WTC11 (cell line): ENCODE measurements around the gene PITPNM1. TPM values are rescaled to one million over a fixed set of nuclear protein-coding genes. Genes with fewer than 3 reads are reported as not detected.
A peak's percentile ranks its signal among the peaks of the same experiment; 100 is the strongest.

ENCODE experiments used
- ATAC-seq: fragments of 200-7000 bp; cut with Tn5 transposase; 2 replicates; pipeline ENCODE4 v1.10.0; 2021; ENCODE audit warnings: mild to moderate bottlenecking, moderate library complexity
- CTCF ChIA-PET: fragments of 300-600 bp; sonication (Branson Sonifier 250); formaldehyde crosslinking; loops from one replicate; lab custom pipeline; 2021; ENCODE audit warnings: antibody characterized with exemption; lab: Charles Lee
- POLR2A ChIA-PET: fragments of 350-600 bp; sonication (Branson Sonifier 250); formaldehyde crosslinking; loops from one replicate; lab custom pipeline; 2021; ENCODE audit warnings: antibody characterized with exemption; lab: Charles Lee
- DNase-seq: peaks from one replicate; pipeline ENCODE4 v3.0.0; 2021; ENCODE audit warnings: low spot score
- H3K27ac Mint-ChIP-seq: 2 replicates; pipeline ENCODE4 v1.8.0; 2021; ENCODE audit warnings: mixed read lengths
- H3K27me3 Mint-ChIP-seq: 2 replicates; pipeline ENCODE4 v1.8.0; 2021; ENCODE audit warnings: low read depth, mild to moderate bottlenecking, moderate library complexity, mixed read lengths
- H3K36me3 Mint-ChIP-seq: 2 replicates; pipeline ENCODE4 v1.8.0; 2021; ENCODE audit warnings: mixed read lengths
- H3K4me1 Mint-ChIP-seq: 2 replicates; pipeline ENCODE4 v1.8.0; 2022; ENCODE audit warnings: mixed read lengths
- H3K4me3 Mint-ChIP-seq: 2 replicates; pipeline ENCODE4 v1.8.0; 2021; ENCODE audit warnings: mild to moderate bottlenecking, moderate library complexity, mixed read lengths
- H3K9me3 Mint-ChIP-seq: 2 replicates; pipeline ENCODE4 v1.8.0; 2021; ENCODE audit warnings: mixed read lengths
- CBFB ChIP-seq: sonication (generic); formaldehyde crosslinking; IDR thresholded peaks from 2 replicates; pipeline ENCODE4 v1.8.1; 2022; ENCODE audit warnings: mild to moderate bottlenecking, low read depth, missing genetic modification reagents
- CREM ChIP-seq: sonication (generic); formaldehyde crosslinking; IDR thresholded peaks from 2 replicates; pipeline ENCODE4 v1.8.1; 2022; ENCODE audit warnings: mild to moderate bottlenecking, missing genetic modification reagents, moderate library complexity
- EMX1 ChIP-seq: fragments of 250-450 bp; sonication (Bioruptor Pico); IDR thresholded peaks from 2 replicates; pipeline ENCODE4 v1.8.0; 2021; ENCODE audit warnings: mild to moderate bottlenecking
- FOXK1 ChIP-seq: sonication (generic); formaldehyde crosslinking; IDR thresholded peaks from 2 replicates; pipeline ENCODE4 v1.8.0; 2022; ENCODE audit warnings: mild to moderate bottlenecking, moderate library complexity, missing genetic modification reagents
- IRF2 ChIP-seq: sonication (generic); formaldehyde crosslinking; IDR thresholded peaks from 2 replicates; pipeline ENCODE4 v1.8.0; 2022; ENCODE audit warnings: low read depth, missing genetic modification reagents, borderline replicate concordance
- NR3C1 ChIP-seq: sonication (generic); formaldehyde crosslinking; conservative IDR thresholded peaks from 2 replicates; pipeline ENCODE4 v1.8.1; 2023; ENCODE audit warnings: low read depth, mild to moderate bottlenecking, missing genetic modification reagents
- OVOL2 ChIP-seq: fragments of 250-450 bp; sonication (Bioruptor Pico); IDR thresholded peaks from 2 replicates; pipeline ENCODE4 v1.9.0; 2021; ENCODE audit warnings: mild to moderate bottlenecking, borderline replicate concordance
- RORB ChIP-seq: fragments of 250-450 bp; sonication (Bioruptor Pico); IDR thresholded peaks from 2 replicates; pipeline ENCODE4 v1.9.0; 2021; ENCODE audit warnings: mild to moderate bottlenecking
- SP1 ChIP-seq: sonication (generic); formaldehyde crosslinking; conservative IDR thresholded peaks from 2 replicates; pipeline ENCODE4 v1.8.1; 2022; ENCODE audit warnings: missing genetic modification reagents
- TEAD4 ChIP-seq: sonication (generic); formaldehyde crosslinking; IDR thresholded peaks from 2 replicates; pipeline ENCODE4 v1.8.0; 2022; ENCODE audit warnings: mild to moderate bottlenecking, missing genetic modification reagents
- ZNF396 ChIP-seq: fragments of 250-450 bp; sonication (Bioruptor Pico); IDR thresholded peaks from 2 replicates; pipeline ENCODE4 v1.8.0; 2021; ENCODE audit warnings: mild to moderate bottlenecking, moderate library complexity, borderline replicate concordance
- ZNF671 ChIP-seq: fragments of 250-450 bp; sonication (Bioruptor Pico); IDR thresholded peaks from 2 replicates; pipeline ENCODE4 v1.8.0; 2021; ENCODE audit warnings: mild to moderate bottlenecking
- total RNA-seq: library from RNA; stranded (reverse); gene quantifications from 3 replicates; pipeline ENCODE4 v1.2.3, GENCODE V29; 2021
- TF ChIP-seq, protein P1 (sequence below): sonication (generic); formaldehyde crosslinking; IDR thresholded peaks from 2 replicates; pipeline ENCODE4 v1.8.1; 2022; ENCODE audit warnings: low read depth, missing genetic modification reagents, borderline replicate concordance
- TF ChIP-seq, protein P2 (sequence below): fragments of 200-600 bp; IDR thresholded peaks from 2 replicates; pipeline ENCODE4 v1.8.0; 2022; ENCODE audit warnings: antibody characterized with exemption
- TF ChIP-seq, protein P3 (sequence below): sonication (generic); formaldehyde crosslinking; IDR thresholded peaks from 2 replicates; pipeline ENCODE4 v1.8.1; 2023; ENCODE audit warnings: mild to moderate bottlenecking, missing genetic modification reagents
- TF ChIP-seq, protein P4 (sequence below): sonication (generic); formaldehyde crosslinking; IDR thresholded peaks from 2 replicates; pipeline ENCODE4 v1.8.0; 2022; ENCODE audit warnings: mild to moderate bottlenecking, missing genetic modification reagents
- TF ChIP-seq, protein P5 (sequence below): sonication (generic); formaldehyde crosslinking; IDR thresholded peaks from 2 replicates; pipeline ENCODE4 v1.8.1; 2023; ENCODE audit warnings: mild to moderate bottlenecking, missing genetic modification reagents, moderate library complexity
- TF ChIP-seq, protein P6 (sequence below): sonication (generic); formaldehyde crosslinking; IDR thresholded peaks from 2 replicates; pipeline ENCODE4 v1.8.0; 2023; ENCODE audit warnings: mild to moderate bottlenecking, missing genetic modification reagents
- TF ChIP-seq, protein P7 (sequence below): sonication (generic); formaldehyde crosslinking; IDR thresholded peaks from 2 replicates; pipeline ENCODE4 v1.8.0; 2022; ENCODE audit warnings: mild to moderate bottlenecking, missing genetic modification reagents
- TF ChIP-seq, protein P8 (sequence below): sonication (generic); formaldehyde crosslinking; IDR thresholded peaks from 2 replicates; pipeline ENCODE4 v1.8.1; 2022; ENCODE audit warnings: missing genetic modification reagents, borderline replicate concordance

PITPNM1 gene
- total RNA-seq, 1 experiment from 2014 or later, result 55.4 TPM

DNA sequence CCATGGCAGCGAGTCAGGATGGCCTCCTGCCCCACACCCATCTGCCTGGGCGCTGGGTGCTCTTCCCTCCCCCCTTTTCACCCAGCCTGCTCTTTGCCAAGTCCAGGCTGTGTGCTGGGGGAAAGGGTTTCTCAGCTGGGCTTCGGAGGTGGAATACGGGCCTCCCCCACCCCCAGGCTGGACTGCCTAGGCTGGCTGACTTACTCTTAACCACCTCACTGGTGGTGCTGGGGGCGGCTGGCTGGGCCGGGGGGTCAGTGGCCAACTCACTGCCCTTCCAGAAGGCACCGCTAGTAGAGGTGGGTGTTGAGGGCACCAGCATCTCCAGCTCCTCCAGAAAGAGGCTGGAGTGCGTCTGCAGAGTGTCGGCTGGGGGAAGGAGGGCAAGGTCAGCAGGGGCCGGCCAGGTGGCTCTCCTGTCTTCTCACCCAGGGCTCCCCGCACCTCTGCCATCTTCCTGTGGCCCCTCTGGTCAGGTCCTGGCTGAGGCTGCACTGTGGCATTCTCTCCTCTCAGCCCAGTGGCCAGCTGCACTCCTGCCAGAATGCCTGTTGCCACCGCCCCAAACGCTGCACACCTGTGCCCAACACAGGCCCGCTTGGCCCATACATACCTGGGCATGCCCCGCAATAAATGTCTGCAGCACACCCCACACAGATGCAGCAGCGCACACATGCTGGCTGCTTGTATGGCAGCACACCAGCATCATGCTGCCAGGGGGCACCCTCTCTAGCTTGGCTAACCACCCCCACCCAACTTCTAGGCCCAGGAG is 9.7 kb downstream of the PITPNM1 start (continued):
- TF ChIP-seq, protein P1, sequence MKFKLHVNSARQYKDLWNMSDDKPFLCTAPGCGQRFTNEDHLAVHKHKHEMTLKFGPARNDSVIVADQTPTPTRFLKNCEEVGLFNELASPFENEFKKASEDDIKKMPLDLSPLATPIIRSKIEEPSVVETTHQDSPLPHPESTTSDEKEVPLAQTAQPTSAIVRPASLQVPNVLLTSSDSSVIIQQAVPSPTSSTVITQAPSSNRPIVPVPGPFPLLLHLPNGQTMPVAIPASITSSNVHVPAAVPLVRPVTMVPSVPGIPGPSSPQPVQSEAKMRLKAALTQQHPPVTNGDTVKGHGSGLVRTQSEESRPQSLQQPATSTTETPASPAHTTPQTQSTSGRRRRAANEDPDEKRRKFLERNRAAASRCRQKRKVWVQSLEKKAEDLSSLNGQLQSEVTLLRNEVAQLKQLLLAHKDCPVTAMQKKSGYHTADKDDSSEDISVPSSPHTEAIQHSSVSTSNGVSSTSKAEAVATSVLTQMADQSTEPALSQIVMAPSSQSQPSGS (CRISPR knock-in tag), result no peak
- no peak for TF ChIP-seq ZNF671 (CRISPR knock-in tag)
- TF ChIP-seq, protein P2, sequence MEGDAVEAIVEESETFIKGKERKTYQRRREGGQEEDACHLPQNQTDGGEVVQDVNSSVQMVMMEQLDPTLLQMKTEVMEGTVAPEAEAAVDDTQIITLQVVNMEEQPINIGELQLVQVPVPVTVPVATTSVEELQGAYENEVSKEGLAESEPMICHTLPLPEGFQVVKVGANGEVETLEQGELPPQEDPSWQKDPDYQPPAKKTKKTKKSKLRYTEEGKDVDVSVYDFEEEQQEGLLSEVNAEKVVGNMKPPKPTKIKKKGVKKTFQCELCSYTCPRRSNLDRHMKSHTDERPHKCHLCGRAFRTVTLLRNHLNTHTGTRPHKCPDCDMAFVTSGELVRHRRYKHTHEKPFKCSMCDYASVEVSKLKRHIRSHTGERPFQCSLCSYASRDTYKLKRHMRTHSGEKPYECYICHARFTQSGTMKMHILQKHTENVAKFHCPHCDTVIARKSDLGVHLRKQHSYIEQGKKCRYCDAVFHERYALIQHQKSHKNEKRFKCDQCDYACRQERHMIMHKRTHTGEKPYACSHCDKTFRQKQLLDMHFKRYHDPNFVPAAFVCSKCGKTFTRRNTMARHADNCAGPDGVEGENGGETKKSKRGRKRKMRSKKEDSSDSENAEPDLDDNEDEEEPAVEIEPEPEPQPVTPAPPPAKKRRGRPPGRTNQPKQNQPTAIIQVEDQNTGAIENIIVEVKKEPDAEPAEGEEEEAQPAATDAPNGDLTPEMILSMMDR, result no peak
- no peak for TF ChIP-seq EMX1 (CRISPR knock-in tag)
- TF ChIP-seq, protein P3, sequence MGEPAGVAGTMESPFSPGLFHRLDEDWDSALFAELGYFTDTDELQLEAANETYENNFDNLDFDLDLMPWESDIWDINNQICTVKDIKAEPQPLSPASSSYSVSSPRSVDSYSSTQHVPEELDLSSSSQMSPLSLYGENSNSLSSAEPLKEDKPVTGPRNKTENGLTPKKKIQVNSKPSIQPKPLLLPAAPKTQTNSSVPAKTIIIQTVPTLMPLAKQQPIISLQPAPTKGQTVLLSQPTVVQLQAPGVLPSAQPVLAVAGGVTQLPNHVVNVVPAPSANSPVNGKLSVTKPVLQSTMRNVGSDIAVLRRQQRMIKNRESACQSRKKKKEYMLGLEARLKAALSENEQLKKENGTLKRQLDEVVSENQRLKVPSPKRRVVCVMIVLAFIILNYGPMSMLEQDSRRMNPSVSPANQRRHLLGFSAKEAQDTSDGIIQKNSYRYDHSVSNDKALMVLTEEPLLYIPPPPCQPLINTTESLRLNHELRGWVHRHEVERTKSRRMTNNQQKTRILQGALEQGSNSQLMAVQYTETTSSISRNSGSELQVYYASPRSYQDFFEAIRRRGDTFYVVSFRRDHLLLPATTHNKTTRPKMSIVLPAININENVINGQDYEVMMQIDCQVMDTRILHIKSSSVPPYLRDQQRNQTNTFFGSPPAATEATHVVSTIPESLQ (CRISPR knock-in tag), result no peak
- TF ChIP-seq CBFB (CRISPR knock-in tag), result no peak
- no peak for TF ChIP-seq SP1 (CRISPR knock-in tag)
- TF ChIP-seq, all 79 proteins: peak for 0

DNA sequence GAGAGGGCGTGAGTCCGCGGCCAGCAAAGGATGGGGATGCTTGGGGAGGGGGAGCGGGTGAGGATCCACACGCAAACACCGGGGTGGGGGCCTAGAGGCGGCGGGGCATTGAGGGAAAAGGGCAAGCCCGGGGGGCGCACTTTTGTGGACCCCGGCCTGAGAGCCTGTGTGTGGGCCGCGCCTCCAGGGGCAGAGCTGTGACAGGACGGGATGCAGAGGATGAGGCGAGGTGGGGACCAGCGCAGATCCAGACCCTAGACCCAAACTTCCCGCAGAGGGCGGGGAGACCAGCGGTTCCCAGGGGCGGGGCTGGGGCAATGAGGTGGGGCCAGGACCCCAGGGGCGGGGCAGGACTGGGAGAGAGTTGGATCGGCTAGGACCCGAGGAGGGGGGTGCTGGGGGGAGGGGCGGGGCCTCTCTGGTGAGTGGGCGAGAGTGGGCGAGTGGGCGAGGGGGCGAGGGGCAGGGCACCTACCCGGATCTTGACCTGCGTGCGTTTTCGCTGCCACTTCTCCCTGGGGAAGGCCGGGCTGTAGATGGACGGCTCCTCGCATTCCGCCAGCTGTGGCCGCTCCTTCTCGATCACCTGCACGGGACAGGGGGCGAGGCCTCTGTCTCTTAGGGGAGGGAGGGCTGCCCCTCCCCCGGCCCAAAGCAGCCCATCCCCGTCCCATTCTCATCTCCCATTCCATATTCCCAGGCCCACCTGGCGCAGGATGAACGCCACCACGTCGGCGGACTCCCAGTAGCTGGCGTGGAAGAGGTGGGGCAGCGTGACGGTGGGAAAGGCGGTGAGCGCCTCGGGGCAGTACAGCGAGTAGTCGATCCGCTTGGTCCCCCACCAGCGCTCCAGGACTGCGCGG is 10.6 kb downstream of the PITPNM1 start:
- Mint-ChIP-seq H3K9me3 (no peaks in the 10 kb centered on the region), H3K27me3 (no peaks in the 10 kb centered on the region), H3K27ac (no peak overlapping the region), H3K4me3 (no peak overlapping the region), H3K4me1 (no peaks in the 10 kb centered on the region), H3K36me3 (0 out of 2 replicates have a peak, but pooled peaks cover 3% of the 10 kb centered on the region)
- ATAC-seq (peak; percentile 42), DNase-seq (peak; percentile 45)
- no peak for TF ChIP-seq ZNF396 (CRISPR knock-in tag)
- TF ChIP-seq, protein P4, sequence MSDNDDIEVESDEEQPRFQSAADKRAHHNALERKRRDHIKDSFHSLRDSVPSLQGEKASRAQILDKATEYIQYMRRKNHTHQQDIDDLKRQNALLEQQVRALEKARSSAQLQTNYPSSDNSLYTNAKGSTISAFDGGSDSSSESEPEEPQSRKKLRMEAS (CRISPR knock-in tag), result no peak
- TF ChIP-seq NR3C1, result no peak
- TF ChIP-seq CREM (CRISPR knock-in tag), result no peak
- no peak for TF ChIP-seq TEAD4 (CRISPR knock-in tag)
- TF ChIP-seq RORB, result no peak
- TF ChIP-seq FOXK1 (CRISPR knock-in tag), result no peak
- TF ChIP-seq, protein P5, sequence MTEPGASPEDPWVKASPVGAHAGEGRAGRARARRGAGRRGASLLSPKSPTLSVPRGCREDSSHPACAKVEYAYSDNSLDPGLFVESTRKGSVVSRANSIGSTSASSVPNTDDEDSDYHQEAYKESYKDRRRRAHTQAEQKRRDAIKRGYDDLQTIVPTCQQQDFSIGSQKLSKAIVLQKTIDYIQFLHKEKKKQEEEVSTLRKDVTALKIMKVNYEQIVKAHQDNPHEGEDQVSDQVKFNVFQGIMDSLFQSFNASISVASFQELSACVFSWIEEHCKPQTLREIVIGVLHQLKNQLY (CRISPR knock-in tag), result no peak
- TF ChIP-seq, protein P6, sequence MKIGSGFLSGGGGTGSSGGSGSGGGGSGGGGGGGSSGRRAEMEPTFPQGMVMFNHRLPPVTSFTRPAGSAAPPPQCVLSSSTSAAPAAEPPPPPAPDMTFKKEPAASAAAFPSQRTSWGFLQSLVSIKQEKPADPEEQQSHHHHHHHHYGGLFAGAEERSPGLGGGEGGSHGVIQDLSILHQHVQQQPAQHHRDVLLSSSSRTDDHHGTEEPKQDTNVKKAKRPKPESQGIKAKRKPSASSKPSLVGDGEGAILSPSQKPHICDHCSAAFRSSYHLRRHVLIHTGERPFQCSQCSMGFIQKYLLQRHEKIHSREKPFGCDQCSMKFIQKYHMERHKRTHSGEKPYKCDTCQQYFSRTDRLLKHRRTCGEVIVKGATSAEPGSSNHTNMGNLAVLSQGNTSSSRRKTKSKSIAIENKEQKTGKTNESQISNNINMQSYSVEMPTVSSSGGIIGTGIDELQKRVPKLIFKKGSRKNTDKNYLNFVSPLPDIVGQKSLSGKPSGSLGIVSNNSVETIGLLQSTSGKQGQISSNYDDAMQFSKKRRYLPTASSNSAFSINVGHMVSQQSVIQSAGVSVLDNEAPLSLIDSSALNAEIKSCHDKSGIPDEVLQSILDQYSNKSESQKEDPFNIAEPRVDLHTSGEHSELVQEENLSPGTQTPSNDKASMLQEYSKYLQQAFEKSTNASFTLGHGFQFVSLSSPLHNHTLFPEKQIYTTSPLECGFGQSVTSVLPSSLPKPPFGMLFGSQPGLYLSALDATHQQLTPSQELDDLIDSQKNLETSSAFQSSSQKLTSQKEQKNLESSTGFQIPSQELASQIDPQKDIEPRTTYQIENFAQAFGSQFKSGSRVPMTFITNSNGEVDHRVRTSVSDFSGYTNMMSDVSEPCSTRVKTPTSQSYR (CRISPR knock-in tag), result no peak
- TF ChIP-seq, protein P7, sequence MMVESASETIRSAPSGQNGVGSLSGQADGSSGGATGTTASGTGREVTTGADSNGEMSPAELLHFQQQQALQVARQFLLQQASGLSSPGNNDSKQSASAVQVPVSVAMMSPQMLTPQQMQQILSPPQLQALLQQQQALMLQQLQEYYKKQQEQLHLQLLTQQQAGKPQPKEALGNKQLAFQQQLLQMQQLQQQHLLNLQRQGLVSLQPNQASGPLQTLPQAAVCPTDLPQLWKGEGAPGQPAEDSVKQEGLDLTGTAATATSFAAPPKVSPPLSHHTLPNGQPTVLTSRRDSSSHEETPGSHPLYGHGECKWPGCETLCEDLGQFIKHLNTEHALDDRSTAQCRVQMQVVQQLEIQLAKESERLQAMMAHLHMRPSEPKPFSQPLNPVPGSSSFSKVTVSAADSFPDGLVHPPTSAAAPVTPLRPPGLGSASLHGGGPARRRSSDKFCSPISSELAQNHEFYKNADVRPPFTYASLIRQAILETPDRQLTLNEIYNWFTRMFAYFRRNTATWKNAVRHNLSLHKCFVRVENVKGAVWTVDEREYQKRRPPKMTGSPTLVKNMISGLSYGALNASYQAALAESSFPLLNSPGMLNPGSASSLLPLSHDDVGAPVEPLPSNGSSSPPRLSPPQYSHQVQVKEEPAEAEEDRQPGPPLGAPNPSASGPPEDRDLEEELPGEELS (CRISPR knock-in tag), result no peak
- TF ChIP-seq, protein P8, sequence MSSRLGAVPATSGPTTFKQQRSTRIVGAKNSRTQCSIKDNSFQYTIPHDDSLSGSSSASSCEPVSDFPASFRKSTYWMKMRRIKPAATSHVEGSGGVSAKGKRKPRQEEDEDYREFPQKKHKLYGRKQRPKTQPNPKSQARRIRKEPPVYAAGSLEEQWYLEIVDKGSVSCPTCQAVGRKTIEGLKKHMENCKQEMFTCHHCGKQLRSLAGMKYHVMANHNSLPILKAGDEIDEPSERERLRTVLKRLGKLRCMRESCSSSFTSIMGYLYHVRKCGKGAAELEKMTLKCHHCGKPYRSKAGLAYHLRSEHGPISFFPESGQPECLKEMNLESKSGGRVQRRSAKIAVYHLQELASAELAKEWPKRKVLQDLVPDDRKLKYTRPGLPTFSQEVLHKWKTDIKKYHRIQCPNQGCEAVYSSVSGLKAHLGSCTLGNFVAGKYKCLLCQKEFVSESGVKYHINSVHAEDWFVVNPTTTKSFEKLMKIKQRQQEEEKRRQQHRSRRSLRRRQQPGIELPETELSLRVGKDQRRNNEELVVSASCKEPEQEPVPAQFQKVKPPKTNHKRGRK, result no peak
- no peak for TF ChIP-seq IRF2 (CRISPR knock-in tag)
- no peak for TF ChIP-seq OVOL2 (CRISPR knock-in tag)
- ChIA-PET POLR2A (no interaction called here), CTCF (interaction anchor here (1.0 kb wide), 1 partner anchor 105 kb away, joined by 3 read pairs; no protein-coding TSS in a partner anchor)
